HG02759 (cell line): ENCODE measurements around the gene OR2T29.
"Not testable (repeated sequence)": the region's sequence is repeated elsewhere in the genome, so short reads cannot be mapped to it uniquely, and the experiment has no call there.

Experiments
- ATAC-seq: cut with Tn5 transposase; IDR thresholded peaks from one replicate; pipeline ENCODE4 v1.9.1; 2021; ENCODE audit warnings: mild to moderate bottlenecking, moderate library complexity; ENCODE audit not compliant: unreplicated experiment

The OR2T29 gene

GRCh38 chr1:248562672-248563071, at the start of gene OR2T29:
Gene OR2T29 (minus strand): TSS chr1:248562772. CDS start chr1:248559491, 3,281 bp downstream.
- not testable (repeated sequence) for ATAC-seq

- ATAC-seq, result no peak
Measured at GRCh38 chr1:248611883-248612414, 49.4 kb upstream of the OR2T29 start.

- no peak for ATAC-seq
Measured at GRCh38 chr1:248610301-248610700, 47.7 kb upstream of the OR2T29 start.

- no peak for ATAC-seq
Measured at GRCh38 chr1:248599396-248599795, 36.8 kb upstream of the OR2T29 start.

- no peak for ATAC-seq
Measured at GRCh38 chr1:248597589-248597988, 35.0 kb upstream of the OR2T29 start, which contains the start of gene OR2T10. Gene OR2T10 (minus strand): TSS chr1:248597700. CDS start chr1:248593768, 3,932 bp downstream.

GRCh38 chr1:248596615-248597014, 34.0 kb upstream of the OR2T29 start:
- ATAC-seq, result no peak

- no peak for ATAC-seq
Measured at GRCh38 chr1:248593226-248593625, 30.7 kb upstream of the OR2T29 start.

- ATAC-seq, result no peak
Measured at GRCh38 chr1:248592655-248593054, 30.1 kb upstream of the OR2T29 start.

GRCh38 chr1:248590055-248590454, 27.5 kb upstream of the OR2T29 start:
- ATAC-seq, result no peak

- ATAC-seq, result no peak
Measured at GRCh38 chr1:248589334-248589733, 26.8 kb upstream of the OR2T29 start.

- ATAC-seq, result no peak
Measured at GRCh38 chr1:248585266-248585665, 22.7 kb upstream of the OR2T29 start.

GRCh38 chr1:248576260-248576980, 13.8 kb upstream of the OR2T29 start:
- ATAC-seq, result no peak

- ATAC-seq, result not testable (repeated sequence)
Measured at GRCh38 chr1:248574657-248575056, 12.1 kb upstream of the OR2T29 start, which contains the start of gene OR2T34. Gene OR2T34 (minus strand): TSS chr1:248574757. CDS start chr1:248574757, 0 bp downstream.

GRCh38 chr1:248573856-248574255, 11.3 kb upstream of the OR2T29 start:
- not testable (repeated sequence) for ATAC-seq

GRCh38 chr1:248572049-248572448, 9.5 kb upstream of the OR2T29 start:
- peak; percentile 93 for ATAC-seq

- ATAC-seq, result not testable (repeated sequence)
Measured at GRCh38 chr1:248570811-248571210, 8.2 kb upstream of the OR2T29 start.

- ATAC-seq, result not testable (repeated sequence)
Measured at GRCh38 chr1:248569049-248569448, 6.5 kb upstream of the OR2T29 start.

GRCh38 chr1:248565530-248566373, 3.2 kb upstream of the OR2T29 start:
- ATAC-seq, result peak; percentile 82

- ATAC-seq, result not testable (repeated sequence)
Measured at GRCh38 chr1:248551027-248551426, 11.5 kb downstream of the OR2T29 start.

- ATAC-seq, result not testable (repeated sequence)
Measured at GRCh38 chr1:248547383-248547782, 15.2 kb downstream of the OR2T29 start.

GRCh38 chr1:248537449-248537848, 25.1 kb downstream of the OR2T29 start:
- peak; percentile 53 for ATAC-seq
